GM12891 (cell line): ENCODE measurements around the gene SOCS1.
"Not testable (repeated sequence)": the region's sequence is repeated elsewhere in the genome, so short reads cannot be mapped to it uniquely, and the experiment has no call there.

Experiments used
- DNase-seq: peaks from one replicate; pipeline ENCODE4 v3.0.0; 2011; ENCODE audit warnings: low spot score; ENCODE audit not compliant: insufficient read length
- FAIRE-seq: peaks from 2 replicates; lab custom pipeline; 2011; peaks lifted over from hg19 to GRCh38; lab: Jason Lieb, UNC
- PAX5 ChIP-seq: IDR thresholded peaks from 2 replicates; pipeline ENCODE4 v1.6.1; 2011; ENCODE audit warnings: low read length, moderate library complexity, mild to moderate bottlenecking; ENCODE audit not compliant: insufficient read depth, severe bottlenecking
- POLR2A ChIP-seq: IDR thresholded peaks from 2 replicates; pipeline ENCODE4 v1.6.1; 2011; ENCODE audit warnings: low read depth, low read length, control low read depth
- POLR2AphosphoS5 ChIP-seq: IDR thresholded peaks from 2 replicates; pipeline ENCODE4 v1.6.1; 2011; ENCODE audit warnings: low read depth, low read length, control low read depth
- POU2F2 ChIP-seq: IDR thresholded peaks from 2 replicates; pipeline ENCODE4 v1.6.1; 2011; ENCODE audit warnings: low read depth, mild to moderate bottlenecking, control low read depth, low read length, moderate library complexity
- SPI1 ChIP-seq: IDR thresholded peaks from 2 replicates; pipeline ENCODE4 v1.6.1; 2011; ENCODE audit warnings: low read depth, low read length, control low read depth
- TAF1 ChIP-seq: IDR thresholded peaks from 2 replicates; pipeline ENCODE4 v1.6.1; 2011; ENCODE audit warnings: low read depth, low read length, control low read depth

SOCS1 gene

GRCh38 chr16:11225677-11226549, 30.1 kb downstream of the SOCS1 start:
- FAIRE-seq = peak; percentile 63
- no peak for TF ChIP-seq SPI1
- TF ChIP-seq PAX5 = no peak
- no peak for TF ChIP-seq POLR2A
- TF ChIP-seq POU2F2 = no peak
- TF ChIP-seq POLR2AphosphoS5 = no peak
- TF ChIP-seq TAF1 = no peak

GRCh38 chr16:11224894-11225676, 30.9 kb downstream of the SOCS1 start:
- peak; percentile 92 for DNase-seq
- TF ChIP-seq POLR2A (no peak), POLR2AphosphoS5 (peak; percentile 38; the same call in 1 of the 2 replicates), PAX5 (peak; percentile 37)
- peak; percentile 94 for FAIRE-seq

More at GRCh38 chr16:11225677-11226549, 30.1 kb downstream of the SOCS1 start:
- DNase-seq = no peak

GRCh38 chr16:11224096-11224893, 31.7 kb downstream of the SOCS1 start:
- TF ChIP-seq POLR2AphosphoS5 (no peak), TAF1 (no peak), SPI1 (peak; percentile 38)
- no peak for FAIRE-seq
- DNase-seq = peak; percentile 68

- not testable (repeated sequence) for FAIRE-seq, DNase-seq
Observed at GRCh38 chr16:11220507-11220906, 35.5 kb downstream of the SOCS1 start.

- DNase-seq (no peak), FAIRE-seq (no peak)
- no peak for TF ChIP-seq SPI1
- TF ChIP-seq TAF1 = no peak
- no peak for TF ChIP-seq POLR2AphosphoS5
- no peak for TF ChIP-seq PAX5
- no peak for TF ChIP-seq POLR2A
- no peak for TF ChIP-seq POU2F2
Observed at GRCh38 chr16:11219178-11219577, 36.8 kb downstream of the SOCS1 start.

GRCh38 chr16:11218604-11218962, 37.4 kb downstream of the SOCS1 start:
- DNase-seq (no peak), FAIRE-seq (no peak)
- TF ChIP-seq POLR2A (no peak), TAF1 (no peak), POLR2AphosphoS5 (no peak), PAX5 (no peak), POU2F2 (no peak), SPI1 (no peak)

GRCh38 chr16:11217651-11218603, 38.1 kb downstream of the SOCS1 start:
- peak; percentile 45 for FAIRE-seq
- TF ChIP-seq POLR2AphosphoS5 = no peak
- no peak for TF ChIP-seq TAF1
- no peak for TF ChIP-seq PAX5
- TF ChIP-seq POLR2A = no peak
- TF ChIP-seq SPI1 = no peak
- no peak for TF ChIP-seq POU2F2

GRCh38 chr16:11215935-11216556, 40.0 kb downstream of the SOCS1 start:
- FAIRE-seq (no peak), DNase-seq (no peak)
- TF ChIP-seq POLR2A (no peak), POLR2AphosphoS5 (no peak), PAX5 (no peak), SPI1 (no peak), TAF1 (no peak), POU2F2 (no peak)

More at GRCh38 chr16:11217651-11218603, 38.1 kb downstream of the SOCS1 start:
- DNase-seq = no peak

GRCh38 chr16:11213799-11214198, 42.2 kb downstream of the SOCS1 start:
- DNase-seq (no peak), FAIRE-seq (no peak)
- no peak for TF ChIP-seq POU2F2
- no peak for TF ChIP-seq POLR2A
- no peak for TF ChIP-seq PAX5
- no peak for TF ChIP-seq SPI1
